ENCODE results near the gene CACNB2. TPM values are rescaled to one million over a fixed set of nuclear protein-coding genes. Genes with fewer than 3 reads are reported as not detected.

The CACNB2 gene
- total RNA-seq = not detected in 2 replicates

GRCh38 chr10:18140149-18140956, at the start of gene CACNB2:
Gene CACNB2, plus strand, starts transcription at chr10:18140424.
- no peak for DNase-seq (ENCODE audit: low read depth, low spot score)

GRCh38 chr10:18094332-18094731, 45.9 kb upstream of the CACNB2 start:
- DNase-seq (ENCODE audit: low read depth, low spot score) = no peak

- DNase-seq (ENCODE audit: low read depth, low spot score) = no peak
These were observed 45.4 kb upstream of the CACNB2 start for GRCh38 chr10:18094793-18095192.

GRCh38 chr10:18097524-18097923, 42.7 kb upstream of the CACNB2 start:
- DNase-seq (ENCODE audit: low read depth, low spot score) = no peak

GRCh38 chr10:18098201-18098600, 42.0 kb upstream of the CACNB2 start:
- no peak for DNase-seq (ENCODE audit: low read depth, low spot score)

- DNase-seq (ENCODE audit: low read depth, low spot score) = no peak
These were observed 40.8 kb upstream of the CACNB2 start for GRCh38 chr10:18099415-18099814.

- DNase-seq (ENCODE audit: low read depth, low spot score) = no peak
These were observed 39.6 kb upstream of the CACNB2 start for GRCh38 chr10:18100669-18101068.

- no peak for DNase-seq (ENCODE audit: low read depth, low spot score)
These were observed 37.8 kb upstream of the CACNB2 start for GRCh38 chr10:18102404-18102803.

GRCh38 chr10:18104223-18104872, 35.9 kb upstream of the CACNB2 start:
- DNase-seq (ENCODE audit: low read depth, low spot score) = no peak

- no peak for DNase-seq (ENCODE audit: low read depth, low spot score)
These were observed 30.8 kb upstream of the CACNB2 start for GRCh38 chr10:18109341-18109870.

GRCh38 chr10:18113881-18114280, 26.3 kb upstream of the CACNB2 start:
- no peak for DNase-seq (ENCODE audit: low read depth, low spot score)

GRCh38 chr10:18117276-18117675, 22.9 kb upstream of the CACNB2 start:
- DNase-seq (ENCODE audit: low read depth, low spot score) = no peak

- DNase-seq (ENCODE audit: low read depth, low spot score) = no peak
These were observed 17.5 kb upstream of the CACNB2 start for GRCh38 chr10:18122753-18123152.

GRCh38 chr10:18133046-18133445, 7.2 kb upstream of the CACNB2 start:
- no peak for DNase-seq (ENCODE audit: low read depth, low spot score)

GRCh38 chr10:18134509-18134908, 5.7 kb upstream of the CACNB2 start:
- no peak for DNase-seq (ENCODE audit: low read depth, low spot score)

- DNase-seq (ENCODE audit: low read depth, low spot score) = no peak
These were observed 5.3 kb upstream of the CACNB2 start for GRCh38 chr10:18134921-18135320.

- no peak for DNase-seq (ENCODE audit: low read depth, low spot score)
These were observed 4.0 kb upstream of the CACNB2 start for GRCh38 chr10:18136073-18136791.

GRCh38 chr10:18137111-18137510, 3.1 kb upstream of the CACNB2 start:
- no peak for DNase-seq (ENCODE audit: low read depth, low spot score)

GRCh38 chr10:18140957-18141845, 977 bp downstream of the CACNB2 start:
- DNase-seq (ENCODE audit: low read depth, low spot score) = no peak

GRCh38 chr10:18142151-18142550, 1.9 kb downstream of the CACNB2 start:
- DNase-seq (ENCODE audit: low read depth, low spot score) = no peak

GRCh38 chr10:18144396-18144795, 4.2 kb downstream of the CACNB2 start:
- no peak for DNase-seq (ENCODE audit: low read depth, low spot score)

Measured in pulmonary artery endothelial cell (primary cell).